H9 (cell line): ENCODE results near the gene OPN4. TPM values are rescaled to one million over a fixed set of nuclear protein-coding genes. Genes with fewer than 3 reads are reported as not detected.

ENCODE experiments used
- DNase-seq: peaks from one replicate; pipeline ENCODE4 v3.0.0-alpha.2; 2017
- H2AFZ ChIP-seq: one replicate; pipeline ENCODE4 v1.6.1; 2013; ENCODE audit warnings: mild to moderate bottlenecking, low read length, control low read depth, moderate library complexity
- H2AK5ac ChIP-seq: 2 replicates; pipeline ENCODE4 v1.6.1; 2013; ENCODE audit warnings: low read length, control low read depth, mixed read lengths; ENCODE audit not compliant: insufficient read length
- H2BK120ac ChIP-seq: one replicate; pipeline ENCODE4 v1.6.1; 2013; ENCODE audit warnings: low read depth, mild to moderate bottlenecking, low read length, control low read depth, inconsistent platforms; ENCODE audit not compliant: poor library complexity, severe bottlenecking
- H2BK12ac ChIP-seq: 2 replicates; pipeline ENCODE4 v1.6.1; 2013; ENCODE audit warnings: low read length, control low read depth, mixed read lengths, low read depth; ENCODE audit not compliant: insufficient read length
- H2BK15ac ChIP-seq: 2 replicates; pipeline ENCODE4 v1.6.1; 2013; ENCODE audit warnings: low read depth, low read length, control low read depth
- H2BK20ac ChIP-seq: one replicate; pipeline ENCODE4 v1.6.1; 2013; ENCODE audit warnings: low read depth, mild to moderate bottlenecking, low read length, control low read depth, inconsistent platforms; ENCODE audit not compliant: poor library complexity, severe bottlenecking
- H2BK5ac ChIP-seq: 2 replicates; pipeline ENCODE4 v1.6.1; 2013; ENCODE audit warnings: low read length, control low read depth, mixed read lengths; ENCODE audit not compliant: insufficient read length
- H3K14ac ChIP-seq: 2 replicates; pipeline ENCODE4 v1.6.1; 2013; ENCODE audit warnings: low read length, control low read depth; ENCODE audit not compliant: insufficient read depth
- H3K18ac ChIP-seq: 2 replicates; pipeline ENCODE4 v1.6.1; 2013; ENCODE audit warnings: low read depth, mild to moderate bottlenecking, mixed read lengths, low read length, control low read depth; ENCODE audit not compliant: insufficient read length
- H3K23ac ChIP-seq: 2 replicates; pipeline ENCODE4 v1.6.1; 2013; ENCODE audit warnings: low read length, control low read depth, mixed read lengths, low read depth; ENCODE audit not compliant: insufficient read length
- H3K23me2 ChIP-seq: 2 replicates; pipeline ENCODE4 v1.6.1; 2013; ENCODE audit warnings: low read depth, mild to moderate bottlenecking, mixed read lengths, low read length, control low read depth; ENCODE audit not compliant: insufficient read length, poor library complexity, severe bottlenecking
- H3K27ac ChIP-seq: 2 replicates; pipeline ENCODE4 v1.5.1; 2013; ENCODE audit warnings: low read length, control low read depth, mixed read lengths, low read depth; ENCODE audit not compliant: insufficient read length
- H3K27me3 ChIP-seq: 2 replicates; pipeline ENCODE4 v1.6.1; 2013; ENCODE audit warnings: low read length, control low read depth, inconsistent platforms; ENCODE audit not compliant: insufficient read depth
- H3K4ac ChIP-seq: 2 replicates; pipeline ENCODE4 v1.6.1; 2013; ENCODE audit warnings: low read depth, mild to moderate bottlenecking, control low read depth, inconsistent platforms, low read length, moderate library complexity
- H3K4me1 ChIP-seq: 2 replicates; pipeline ENCODE4 v1.6.1; 2013; ENCODE audit warnings: low read length, control low read depth, inconsistent platforms; ENCODE audit not compliant: insufficient read depth
- H3K4me2 ChIP-seq: 2 replicates; pipeline ENCODE4 v1.6.1; 2013; ENCODE audit warnings: low read length, control low read depth, mixed read lengths; ENCODE audit not compliant: insufficient read length, insufficient read depth
- H3K56ac ChIP-seq: 2 replicates; pipeline ENCODE4 v1.6.1; 2013; ENCODE audit warnings: low read depth, mild to moderate bottlenecking, mixed read lengths, low read length, control low read depth; ENCODE audit not compliant: insufficient read length
- H3K79me1 ChIP-seq: 2 replicates; pipeline ENCODE4 v1.6.1; 2013; ENCODE audit warnings: low read depth, mild to moderate bottlenecking, moderate library complexity, low read length, control low read depth, inconsistent platforms; ENCODE audit not compliant: insufficient read depth, poor library complexity, severe bottlenecking
- H3K79me2 ChIP-seq: 2 replicates; pipeline ENCODE4 v1.6.1; 2013; ENCODE audit warnings: low read length, control low read depth, inconsistent platforms; ENCODE audit not compliant: insufficient read depth
- H3K9ac ChIP-seq: 2 replicates; pipeline ENCODE4 v1.6.1; 2013; ENCODE audit warnings: low read length, control low read depth, mixed read lengths; ENCODE audit not compliant: insufficient read length; ENCODE audit errors: extremely low read depth
- H3K9me3 ChIP-seq: one replicate; pipeline ENCODE4 v1.6.1; 2013; ENCODE audit warnings: low read depth, low read length, inconsistent platforms; ENCODE audit not compliant: control insufficient read depth
- H3T11ph ChIP-seq: one replicate; pipeline ENCODE4 v1.6.1; 2013; ENCODE audit warnings: mild to moderate bottlenecking, low read length, control low read depth, inconsistent platforms
- H4K20me1 ChIP-seq: one replicate; pipeline ENCODE4 v1.6.1; 2013; ENCODE audit not compliant: control insufficient read depth, insufficient read length, insufficient read depth
- H4K5ac ChIP-seq: 2 replicates; pipeline ENCODE4 v1.6.1; 2013; ENCODE audit warnings: low read depth, mild to moderate bottlenecking, mixed read lengths, low read length, control low read depth; ENCODE audit not compliant: insufficient read length
- H4K8ac ChIP-seq: replicated peaks from 2 replicates; pipeline ENCODE4 v1.6.1; 2013; ENCODE audit warnings: low read length, control low read depth, mixed read lengths, low read depth; ENCODE audit not compliant: insufficient read length
- H4K91ac ChIP-seq: 2 replicates; pipeline ENCODE4 v1.6.1; 2013; ENCODE audit warnings: low read depth, mild to moderate bottlenecking, moderate library complexity, mixed read lengths, low read length, control low read depth; ENCODE audit not compliant: insufficient read length
- H3K27ac Mint-ChIP-seq, 3 experiments: 2 replicates in 2 of 3; 3 replicates in 1 of 3; pipeline ENCODE4 v1.8.0; 2020 to 2021; ENCODE audit warnings: mixed read lengths in 3 of 3, mild to moderate bottlenecking in 1 of 3, moderate library complexity in 1 of 3
- H3K27me3 Mint-ChIP-seq: 2 replicates; pipeline ENCODE4 v1.8.0; 2021; ENCODE audit warnings: low read depth, mild to moderate bottlenecking, moderate library complexity, mixed read lengths
- H3K36me3 Mint-ChIP-seq, 3 experiments: 2 replicates in 2 of 3; 3 replicates in 1 of 3; pipeline ENCODE4 v1.8.0; 2020 to 2021; ENCODE audit warnings: low read depth in 3 of 3, mixed read lengths in 3 of 3; ENCODE audit not compliant: insufficient read depth in 1 of 3
- H3K4me1 Mint-ChIP-seq, 2 experiments: 2 replicates each; pipeline ENCODE4 v1.8.0; 2020; ENCODE audit warnings: mixed read lengths in 2 of 2
- H3K4me3 Mint-ChIP-seq, 2 experiments: 2 replicates in 1 of 2; 3 replicates in 1 of 2; pipeline ENCODE4 v1.8.0; 2020 to 2021; ENCODE audit warnings: mild to moderate bottlenecking in 2 of 2, mixed read lengths in 2 of 2, moderate library complexity in 1 of 2
- H3K9me3 Mint-ChIP-seq, 2 experiments: 2 replicates in 1 of 2; 3 replicates in 1 of 2; pipeline ENCODE4 v1.8.0; 2020; ENCODE audit warnings: mild to moderate bottlenecking in 2 of 2, mixed read lengths in 2 of 2, moderate library complexity in 1 of 2
- CTCF ChIP-seq: fragments of 200-600 bp; sonication (generic); conservative IDR thresholded peaks from 3 replicates; pipeline ENCODE4 v1.8.0; 2021; ENCODE audit warnings: antibody characterized with exemption, mild to moderate bottlenecking
- WGBS: extraction: QIAGEN DNeasy Blood & Tissue Kit; methylation state at CpG from one replicate; pipeline ENCODE4 v1.1.7; 2013; ENCODE audit warnings: missing lambda C conversion rate, low lambda C conversion rate, mixed read lengths; ENCODE audit not compliant: insufficient read length; ENCODE audit errors: extremely low coverage; 5-methylcytosine and 5-hydroxymethylcytosine counted together
- total RNA-seq: library from RNA; stranded (reverse); gene quantifications from 2 replicates; pipeline ENCODE4 v1.2.1, GENCODE V29; 2021

Gene OPN4
- total RNA-seq, 1 experiment from 2014 or later, result not detected

DNA sequence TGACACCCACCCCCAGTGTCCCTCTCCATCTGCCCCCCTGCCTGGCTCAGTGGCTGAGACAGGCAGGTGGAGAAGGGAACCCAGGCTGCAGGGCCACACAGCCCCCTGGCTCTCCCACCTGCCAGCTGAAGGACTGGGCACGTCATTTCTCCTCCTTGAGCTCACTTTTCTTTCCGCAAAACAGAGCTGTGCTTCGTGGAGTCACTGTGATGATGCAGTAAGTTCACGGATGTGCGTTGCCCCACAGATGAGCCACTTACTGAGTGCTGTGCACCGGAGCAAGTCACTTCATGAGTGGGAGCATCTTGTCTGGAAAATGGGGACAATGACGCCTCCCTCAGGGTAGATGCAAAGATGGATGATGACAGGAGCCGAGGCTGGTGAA is 2.7 kb downstream of the OPN4 start:
- Histone ChIP-seq H3K9me3 (no peaks in the 10 kb centered on the region), H2BK12ac (no peak overlapping the region), H2AK5ac (no peak overlapping the region), H3K18ac (no peak overlapping the region), H4K5ac (no peak overlapping the region), H3K27ac (no peak overlapping the region), H3K23me2 (no peaks in the 10 kb centered on the region), H2BK120ac (no peak overlapping the region), H3K4me1 (no peaks in the 10 kb centered on the region), H3K14ac (no peak overlapping the region), H2BK15ac (no peak overlapping the region), H3K4ac (no peak overlapping the region), H2AFZ (no peak overlapping the region), H2BK20ac (no peak overlapping the region), H3K56ac (no peak overlapping the region), H3T11ph (no peak overlapping the region), H2BK5ac (no peak overlapping the region), H4K91ac (no peak overlapping the region), H3K9ac (no peak overlapping the region), H4K20me1 (no peaks in the 10 kb centered on the region), H3K79me2 (no peaks in the 10 kb centered on the region), H3K27me3 (no peaks in the 10 kb centered on the region), H3K4me2 (no peak overlapping the region), H4K8ac (no peak overlapping the region), H3K79me1 (no peaks in the 10 kb centered on the region), H3K23ac (no peak overlapping the region)
- H3K4me1 Mint-ChIP-seq, result peaks cover 11 to 13% of the 10 kb centered on the region in 2 experiments
- 0 out of 7 replicates have a peak overlapping the region, but pooled peaks of 1 of the 3 experiments have one; percentile 62 for H3K27ac Mint-ChIP-seq
- no peak for DNase-seq
- no peak for TF ChIP-seq CTCF
- no peak overlapping the region for H3K4me3 Mint-ChIP-seq
- no peaks in the 10 kb centered on the region for H3K36me3 Mint-ChIP-seq
- no peaks in the 10 kb centered on the region for H3K9me3 Mint-ChIP-seq
- no CpG with 5 or more reads among the region's 8 CpGs for WGBS
- no peaks in the 10 kb centered on the region; the same call in 1 of the 2 replicates for H3K27me3 Mint-ChIP-seq
